ENCODE results near the gene RAB10. TPM values are rescaled to one million over a fixed set of nuclear protein-coding genes. Genes with fewer than 3 reads are reported as not detected.

RAB10 gene
- 299 and 792 TPM in 2 replicates for total RNA-seq

DNA sequence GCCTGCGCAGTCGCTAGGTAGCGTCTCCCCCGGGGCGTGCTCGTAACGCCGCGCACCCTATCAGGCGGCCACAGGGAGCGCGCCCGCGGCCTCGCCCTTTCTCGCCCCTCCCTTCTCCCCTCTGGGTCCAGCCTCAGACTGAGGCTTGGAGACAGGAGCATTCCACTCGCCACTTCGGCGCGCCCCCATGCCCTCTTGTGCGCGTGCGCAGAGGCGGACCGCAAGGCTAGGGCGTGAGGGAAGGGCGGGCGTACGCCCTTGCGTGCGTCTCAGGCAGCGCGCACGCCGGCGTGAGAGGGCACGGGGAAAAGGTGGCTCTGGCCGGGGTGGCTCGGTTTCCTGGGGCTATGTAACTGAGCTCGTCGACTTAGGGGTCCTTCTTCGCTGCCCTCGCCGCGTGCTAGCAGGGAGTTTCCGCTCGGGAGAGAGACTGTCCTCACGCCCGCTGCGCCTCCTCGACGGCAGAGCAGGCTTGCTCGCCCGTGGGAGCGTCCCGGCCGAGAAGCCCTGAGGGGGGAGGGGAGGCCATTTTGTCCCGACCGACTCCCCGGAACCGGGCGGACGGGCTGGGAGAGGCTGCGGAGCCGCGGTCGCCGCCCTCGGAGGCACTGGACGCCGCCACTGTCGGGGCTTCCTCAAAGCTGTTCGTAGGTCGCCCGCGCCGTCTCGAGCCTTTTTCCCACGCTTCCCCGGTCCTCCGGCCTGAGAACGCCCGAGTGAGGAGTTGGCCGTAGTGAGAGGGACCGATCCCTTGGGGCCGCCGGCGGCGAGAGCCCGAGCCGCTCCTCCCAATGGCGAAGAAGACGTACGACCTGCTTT, at the start of gene RAB10:
Gene RAB10, plus strand, starts transcription at position 267 of the 819 bp plus-strand sequence. Its CDS starts 525 bp downstream, at position 792.

DNA sequence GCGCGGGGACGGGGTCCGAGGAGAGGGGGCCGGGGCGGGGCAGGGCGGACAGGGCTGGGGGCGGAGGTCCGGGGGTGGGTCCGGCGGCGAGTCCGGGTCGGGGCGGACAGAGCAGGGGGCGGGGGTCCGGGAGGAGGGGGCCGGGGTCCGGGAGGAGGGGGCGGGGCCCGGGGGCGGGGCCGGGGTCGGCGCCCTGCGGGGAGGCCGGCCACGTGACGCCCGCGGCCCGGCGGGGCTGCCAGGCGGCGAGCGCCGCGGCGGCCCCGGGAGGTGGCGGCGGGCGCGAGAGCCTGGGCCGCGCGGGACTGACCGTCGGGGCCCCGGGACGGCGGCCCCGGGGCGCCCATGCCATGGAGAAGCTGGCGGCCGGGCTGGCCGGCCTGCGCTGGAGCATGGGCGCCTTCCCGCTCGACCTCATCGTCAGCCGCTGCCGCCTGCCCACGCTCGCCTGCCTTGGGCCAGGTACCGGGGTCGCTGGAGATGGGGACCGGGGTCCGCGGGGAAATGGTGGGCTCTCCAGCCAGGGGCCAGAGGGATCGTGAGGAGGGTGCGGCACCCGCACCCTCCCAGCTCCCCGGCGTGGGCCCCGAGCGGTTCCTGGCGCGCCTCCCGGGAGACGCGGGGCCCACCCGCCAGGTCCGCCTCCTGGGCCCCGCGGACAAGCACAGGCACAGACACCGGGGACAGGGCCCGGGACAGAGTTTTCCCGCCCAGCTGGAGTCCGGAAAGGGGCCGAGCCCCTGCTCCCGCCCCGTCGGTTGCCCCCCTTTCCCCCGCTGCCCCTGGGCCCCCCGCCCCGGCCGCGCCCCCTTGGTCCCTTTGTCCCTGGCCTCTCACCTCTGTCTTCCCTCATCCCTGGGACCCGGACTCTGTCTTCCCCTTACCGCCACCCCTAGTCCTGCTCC, 139.2 kb downstream of the RAB10 start, which contains the start of gene GAREM2:
Gene GAREM2, plus strand, starts transcription at position 218 of the 905 bp plus-strand sequence. Its CDS starts 133 bp downstream, at position 351.

Other genes with a start within 250 kb of the RAB10 start
- 6.8 and 18.1 TPM in 2 replicates for gene ASXL2, start 155.6 kb upstream of the RAB10 start, total RNA-seq
- gene KIF3C, start 51.6 kb upstream of the RAB10 start, total RNA-seq, result 1.7 and 25.6 TPM in 2 replicates
- gene GAREM2, start 139.0 kb downstream of the RAB10 start, total RNA-seq, result 0.34 and 0.50 TPM in 2 replicates
- gene HADHA, start 210.5 kb downstream of the RAB10 start, total RNA-seq, result 127 and 186 TPM in 2 replicates
- 120 and 135 TPM in 2 replicates for gene HADHB, start 210.9 kb downstream of the RAB10 start, total RNA-seq

Measured in nasal cavity respiratory epithelium epithelial cell of viscerocranial mucosa (primary cell).